Heart left ventricle (tissue), 13 donors: Measurements from ENCODE around the gene PCCA.
"Not testable (repeated sequence)": the region's sequence is repeated elsewhere in the genome, so short reads cannot be mapped to it uniquely, and the experiment has no call there.

Experiments used
- CTCF ChIP-seq, 12 donors: fragments of 200-600 bp; sonication (generic) in 4 of 12; IDR thresholded peaks; one replicate each; pipeline versions ENCODE4 v1.5.0 to v1.8.0; 2018 to 2022; ENCODE audit warnings: antibody characterized with exemption in 12 of 12, mild to moderate bottlenecking in 5 of 12
- POLR2A ChIP-seq, 2 donors: fragments of 450-650 bp; IDR thresholded peaks; one replicate each; pipeline ENCODE4 v1.6.1; 2017; ENCODE audit warnings: antibody characterized with exemption in 2 of 2, mild to moderate bottlenecking in 2 of 2, moderate library complexity in 2 of 2
- donor health status: ischemic (EF 13 %, LVEDD 7.1; RV severe dilation, severe dysfunction).
- donor health status: DM: no; HTN: yes; CAD: no.
- donor health status: DM: no; HTN: no; CAD: no.
- donor health status: ischemic (EF 25% LVEDD 6.9; RV normal size, moderate dysfunction).
- donor health status: ischemic (EF 25% LVEDD 5.7; RV mildly dilated, moderate dysfunction).
- donor health status: ischemic (EF 35%, LVEDD 5.7; RV mildly dilated, moderate dysfunction).
- donor health status: nonischemic (EF 11% LVEDD 7.7; RV severe dilation, severe dysfunction).
- donor health status: DM: yes; HTN: yes; CAD: no.
- donor health status: PGD.
- donor health status: ischemic (EF 29% LVEDD 5.4; RV normal size, mild dysfunction).
- donor health status: nonischemic (EF 23%, LVEDD 6.1; RV moderate dilation, normal function).

- not testable (repeated sequence) for TF ChIP-seq CTCF, POLR2A (IDR thresholded peaks at IDR 0.05)
Observed at GRCh38 chr13:100282306-100282705, 193.4 kb downstream of the PCCA start.
